GM12892 (cell line): Measurements from ENCODE around the gene SERGEF.

Experiments
- POLR2A ChIP-seq: IDR thresholded peaks from 2 replicates; pipeline ENCODE4 v1.6.1; 2011; ENCODE audit warnings: low read depth, low read length, control low read depth
- POLR2AphosphoS5 ChIP-seq: IDR thresholded peaks from 2 replicates; pipeline ENCODE4 v1.6.1; 2011; ENCODE audit warnings: low read depth, low read length, control low read depth

DNA sequence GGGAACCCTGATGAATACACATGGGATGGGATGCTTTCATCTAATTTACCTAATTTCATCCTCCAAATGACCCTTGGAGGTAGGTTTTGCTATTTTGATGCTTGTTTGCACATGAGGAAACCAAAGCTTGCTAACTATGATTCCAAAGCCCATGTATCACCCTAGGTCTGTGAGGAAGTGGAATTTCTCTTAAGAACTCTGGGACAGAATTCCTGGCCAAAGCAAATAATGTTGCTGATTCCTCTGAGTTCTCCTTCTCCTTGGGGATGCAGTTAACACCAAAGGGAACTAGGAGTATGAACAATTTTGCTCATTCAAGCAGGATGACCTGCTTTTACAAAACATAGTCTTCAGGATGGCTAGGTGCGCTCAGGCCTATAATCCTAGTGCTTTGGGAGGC, 198.3 kb downstream of the SERGEF start:
- TF ChIP-seq POLR2AphosphoS5: no peak
- TF ChIP-seq POLR2A: no peak
